HCT116 (cell line): ENCODE data around the gene MYH15. TPM values are rescaled to one million over a fixed set of nuclear protein-coding genes. Genes with fewer than 3 reads are reported as not detected.

Source experiments
- ATAC-seq: fragments of 200-7000 bp; cut with Tn5 transposase; 2 replicates; pipeline ENCODE4 v1.9.1; 2020; ENCODE audit warnings: mild to moderate bottlenecking, moderate library complexity
- BruUV-seq: library from RNA; stranded (reverse); fragments of 400-500 nt; replicated peaks from 2 replicates; lab custom pipeline; 2021; lab: Mats Ljungman, UMichigan
- CTCF ChIA-PET: fragments of 300-600 bp; sonication (Branson Sonifier 250); formaldehyde crosslinking; loops from one replicate; lab custom pipeline; 2021; ENCODE audit warnings: antibody characterized with exemption; lab: Charles Lee
- POLR2A ChIA-PET: fragments of 300-600, 350-600 bp; sonication (Branson Sonifier 250); formaldehyde crosslinking; loops from one replicate; lab custom pipeline; 2021; ENCODE audit warnings: antibody characterized with exemption; lab: Charles Lee
- RAD21 ChIA-PET, 2 experiments: fragments of 300-600 bp; sonication (Branson Sonifier 250); formaldehyde crosslinking; loops; one replicate each; lab custom pipeline; 2023; ENCODE audit warnings: low total read pairs in 2 of 2; ENCODE audit not compliant: uncharacterized antibody in 2 of 2, unreplicated experiment in 2 of 2, low non-redundant PET in 1 of 2; lab: Charles Lee
- DNase-seq: peaks from one replicate; pipeline ENCODE4 v3.0.0-alpha.2; 2010; ENCODE audit warnings: low read depth, low spot score
- H2AFZ ChIP-seq: fragments of 200-600 bp; shearing (Covaris generic), sonication (generic); 2 replicates; pipeline ENCODE4 v1.6.1; 2017; ENCODE audit warnings: low read depth, mixed run types, mixed read lengths, antibody characterized with exemption, low read length; ENCODE audit not compliant: poor library complexity, severe bottlenecking
- H3K27ac ChIP-seq: 2 replicates; pipeline ENCODE4 v1.5.1; 2012; ENCODE audit warnings: low read depth, low read length
- H3K27me3 ChIP-seq: fragments of 200-600 bp; sonication (generic); 2 replicates; pipeline ENCODE4 v1.6.1; 2016; ENCODE audit warnings: mixed run types, low read length, mixed read lengths; ENCODE audit not compliant: insufficient read depth
- H3K36me3 ChIP-seq, 2 experiments: fragments of 200-500 bp in 1 of 2; fragments of 200-600 bp in 1 of 2; sonication (Bioruptor generic) in 1 of 2; sonication (generic) in 1 of 2; 2 replicates each; pipeline versions ENCODE4 v1.5.1 to v1.6.1; 2014 to 2016; ENCODE audit warnings: low read length in 2 of 2, inconsistent platforms in 1 of 2, mixed read lengths in 1 of 2, mixed run types in 1 of 2; ENCODE audit not compliant: insufficient read depth in 2 of 2, control insufficient read depth in 1 of 2
- H3K4me1 ChIP-seq, 2 experiments: fragments of 200-600 bp in 1 of 2; sonication (generic) in 1 of 2; 2 replicates each; pipeline versions ENCODE4 v1.5.1 to v1.6.1; 2012 to 2017; ENCODE audit warnings: low read length in 2 of 2, inconsistent platforms in 1 of 2, mild to moderate bottlenecking in 1 of 2, mixed read lengths in 1 of 2, mixed run types in 1 of 2, moderate library complexity in 1 of 2; ENCODE audit not compliant: insufficient read depth in 2 of 2, control insufficient read depth in 1 of 2
- H3K4me2 ChIP-seq: fragments of 200-600 bp; sonication (generic); 2 replicates; pipeline ENCODE4 v1.6.1; 2017; ENCODE audit warnings: mixed run types, low read length, mixed read lengths
- H3K4me3 ChIP-seq, 2 experiments: fragments of 200-600 bp in 1 of 2; sonication (generic) in 1 of 2; replicated peaks in 1 of 2; 2 replicates each; pipeline ENCODE4 v1.5.1; 2011 to 2016; ENCODE audit warnings: low read length in 2 of 2, control low read depth in 1 of 2, low read depth in 1 of 2, mild to moderate bottlenecking in 1 of 2, mixed read lengths in 1 of 2, mixed run types in 1 of 2
- H3K79me2 ChIP-seq: fragments of 200-600 bp; sonication (generic); 2 replicates; pipeline ENCODE4 v1.6.1; 2017; ENCODE audit warnings: mild to moderate bottlenecking, mixed run types, low read length, moderate library complexity, mixed read lengths; ENCODE audit not compliant: insufficient read depth
- H3K9ac ChIP-seq: fragments of 200-600 bp; sonication (generic); 2 replicates; pipeline ENCODE4 v1.6.1; 2016; ENCODE audit warnings: low read length, mixed read lengths
- H3K9me2 ChIP-seq: fragments of 200-600 bp; sonication (generic), shearing (Covaris generic); 2 replicates; pipeline ENCODE4 v1.6.1; 2017; ENCODE audit warnings: mixed run types, mild to moderate bottlenecking, moderate library complexity; ENCODE audit not compliant: insufficient read depth
- H3K9me3 ChIP-seq, 2 experiments: fragments of 200-500 bp in 1 of 2; fragments of 200-600 bp in 1 of 2; sonication (Bioruptor generic) in 1 of 2; sonication (generic) in 1 of 2; 2 replicates each; pipeline ENCODE4 v1.6.1; 2014 to 2017; ENCODE audit warnings: low read length in 2 of 2, mixed read lengths in 2 of 2, inconsistent platforms in 1 of 2, low read depth in 1 of 2, mild to moderate bottlenecking in 1 of 2, mixed run types in 1 of 2, moderate library complexity in 1 of 2; ENCODE audit not compliant: control insufficient read depth in 1 of 2, insufficient read depth in 1 of 2
- H4K20me1 ChIP-seq: fragments of 200-600 bp; sonication (generic), shearing (Covaris generic); 2 replicates; pipeline ENCODE4 v1.6.1; 2017; ENCODE audit warnings: mixed run types, mild to moderate bottlenecking, moderate library complexity; ENCODE audit not compliant: insufficient read depth
- CBX3 ChIP-seq: IDR thresholded peaks from 2 replicates; pipeline ENCODE4 v1.6.1; 2012; ENCODE audit warnings: low read depth
- CTCF ChIP-seq, 3 experiments: fragments of 200-600 bp in 1 of 3; sonication (generic) in 1 of 3; IDR thresholded peaks in 2 of 3; conservative IDR thresholded peaks in 1 of 3; 2 replicates each; pipeline ENCODE4 v1.5.1; 2012 to 2017; ENCODE audit warnings: low read depth in 2 of 3, low read length in 2 of 3, antibody characterized with exemption in 1 of 3, borderline replicate concordance in 1 of 3, control low read depth in 1 of 3, mild to moderate bottlenecking in 1 of 3, mixed read lengths in 1 of 3, mixed run types in 1 of 3, moderate library complexity in 1 of 3; ENCODE audit not compliant: insufficient read depth in 1 of 3
- ELF1 ChIP-seq: IDR thresholded peaks from 2 replicates; pipeline ENCODE4 v1.6.1; 2012; ENCODE audit warnings: low read depth, borderline replicate concordance
- MAX ChIP-seq: IDR thresholded peaks from 2 replicates; pipeline ENCODE4 v1.6.1; 2012
- POLR2AphosphoS5 ChIP-seq: IDR thresholded peaks from 2 replicates; pipeline ENCODE4 v1.6.1; 2011; ENCODE audit warnings: mild to moderate bottlenecking, low read depth, low read length, moderate library complexity
- REST ChIP-seq: IDR thresholded peaks from 2 replicates; pipeline ENCODE4 v1.6.1; 2012; ENCODE audit warnings: low read depth
- SP1 ChIP-seq: IDR thresholded peaks from 2 replicates; pipeline ENCODE4 v1.6.1; 2012; ENCODE audit warnings: low read depth
- TCF7L2 ChIP-seq: IDR thresholded peaks from 2 replicates; pipeline ENCODE4 v1.7.0; 2011; ENCODE audit warnings: borderline replicate concordance, inconsistent platforms; ENCODE audit not compliant: insufficient read depth, insufficient read length; ENCODE audit errors: extremely low read depth
- intact Hi-C: fragments of 100-400 bp; cut with micrococcal nuclease; formaldehyde crosslinking; loops from 2 replicates; pipeline ENCODE4 v1.10.0; 2022
- total RNA-seq: library from RNA; stranded (reverse); gene quantifications from one replicate; pipeline ENCODE4 v1.2.1, GENCODE V29; 2021; ENCODE audit not compliant: unreplicated experiment

The MYH15 gene
- total RNA-seq, 1 experiment from 2014 or later: 11.2 TPM

GRCh38 chr3:108441518-108441917 lies 68.9 kb downstream of the MYH15 start (continued):
- TF ChIP-seq TCF7L2 (no peak), MAX (no peak), CBX3 (no peak)

- H4K20me1 ChIP-seq: no peaks in the 10 kb centered on the region
- no peak overlapping the region for H3K27ac ChIP-seq
- intact Hi-C loops: no loop called here
- ChIA-PET RAD21 (no interaction called here), CTCF (no interaction called here), POLR2A (interaction anchor here (0.6 kb wide), 1 partner anchor 889 kb away, joined by 3 read pairs; no protein-coding TSS in a partner anchor)
- no peaks in the 10 kb centered on the region; a peak in 1 of 4 replicates for H3K9me3 ChIP-seq
- no peak overlapping the region for H2AFZ ChIP-seq
- no peak for ATAC-seq
- BruUV-seq: no TSS peak
- H3K27me3 ChIP-seq: no peaks in the 10 kb centered on the region
- no peaks in the 10 kb centered on the region; a peak in 2 of 4 replicates for H3K36me3 ChIP-seq
- no peaks in the 10 kb centered on the region for H3K4me1 ChIP-seq
- TF ChIP-seq ELF1: no peak
- TF ChIP-seq SP1: no peak
- no peak for TF ChIP-seq CBX3
- TF ChIP-seq TCF7L2: no peak
- no peak for TF ChIP-seq CTCF (IDR thresholded peaks at IDR 0.05 in 2 of 3, conservative IDR thresholded peaks at IDR 0.05 in 1 of 3; ENCODE audit: borderline replicate concordance in 1 of 3, insufficient read depth in 1 of 3, low read depth in 2 of 3, low read length in 2 of 3)
- no peak for TF ChIP-seq REST
- no peak for TF ChIP-seq POLR2AphosphoS5
- TF ChIP-seq, all 23 proteins: peak for 0
- DNase-seq: no peak
- Histone ChIP-seq H3K9ac (no peak overlapping the region), H3K9me2 (no peaks in the 10 kb centered on the region), H3K4me2 (no peak overlapping the region), H3K4me3 (no peak overlapping the region), H3K79me2 (no peaks in the 10 kb centered on the region)
Measured at GRCh38 chr3:108441071-108441507, 69.3 kb downstream of the MYH15 start.
